Liver (tissue), 9 donors: Measurements from ENCODE around the gene STK40. TPM values are rescaled to one million over a fixed set of nuclear protein-coding genes. Genes with fewer than 3 reads are reported as not detected.

ENCODE experiments used
- DNase-seq: peaks from one replicate; pipeline ENCODE4 v3.0.0-alpha.2; 2017; ENCODE audit warnings: low spot score
- H3K27ac ChIP-seq, 2 donors: one replicate each; pipeline ENCODE4 v1.7.0; 2013; ENCODE audit warnings: inconsistent platforms in 2 of 2, low read length in 2 of 2, control low read depth in 1 of 2, low read depth in 1 of 2, mild to moderate bottlenecking in 1 of 2
- H3K27me3 ChIP-seq, 4 donors: one replicate each; pipeline versions ENCODE4 v1.6.1 to v1.7.0; 2013; ENCODE audit warnings: low read length in 3 of 4, inconsistent platforms in 1 of 4, mild to moderate bottlenecking in 1 of 4, moderate library complexity in 1 of 4; ENCODE audit not compliant: control insufficient read depth in 4 of 4, insufficient read depth in 4 of 4
- H3K36me3 ChIP-seq, 4 donors: one replicate each; pipeline versions ENCODE4 v1.6.1 to v1.7.0; 2013; ENCODE audit warnings: low read length in 3 of 4, mild to moderate bottlenecking in 3 of 4, low read depth in 1 of 4, moderate library complexity in 1 of 4; ENCODE audit not compliant: control insufficient read depth in 4 of 4, insufficient read depth in 3 of 4
- H3K4me1 ChIP-seq, 4 donors: one replicate each; pipeline versions ENCODE4 v1.6.1 to v1.7.0; 2013; ENCODE audit warnings: low read length in 3 of 4, mild to moderate bottlenecking in 3 of 4, moderate library complexity in 1 of 4; ENCODE audit not compliant: control insufficient read depth in 4 of 4, insufficient read depth in 4 of 4
- H3K4me3 ChIP-seq, 3 donors: one replicate each; pipeline versions ENCODE4 v1.6.1 to v1.7.0; 2013; ENCODE audit warnings: low read length in 3 of 3, control low read depth in 1 of 3, low read depth in 1 of 3, mild to moderate bottlenecking in 1 of 3
- H3K9ac ChIP-seq, 2 donors: one replicate each; pipeline ENCODE4 v1.7.0; 2013; ENCODE audit warnings: low read length in 2 of 2, mild to moderate bottlenecking in 2 of 2, moderate library complexity in 2 of 2, control low read depth in 1 of 2, low read depth in 1 of 2
- H3K9me3 ChIP-seq, 4 donors: one replicate each; pipeline versions ENCODE4 v1.6.1 to v1.7.0; 2013; ENCODE audit warnings: low read length in 3 of 4; ENCODE audit not compliant: control insufficient read depth in 4 of 4
- ATF3 ChIP-seq: IDR thresholded peaks from 2 replicates; pipeline ENCODE4 v1.6.1; 2016; ENCODE audit warnings: antibody characterized with exemption
- CTCF ChIP-seq: fragments of 150-350 bp; IDR thresholded peaks from 2 replicates; pipeline ENCODE4 v1.5.1; 2017; ENCODE audit warnings: improper control_type of control experiment, low read depth, low read length; ENCODE audit not compliant: missing input control
- EGR1 ChIP-seq, 2 donors: IDR thresholded peaks; 2 replicates each; pipeline ENCODE4 v1.6.1; 2016 to 2018; ENCODE audit warnings: antibody characterized with exemption in 2 of 2, low read depth in 2 of 2
- FOXA1 ChIP-seq: IDR thresholded peaks from 2 replicates; pipeline ENCODE4 v1.6.1; 2016; ENCODE audit warnings: antibody characterized with exemption
- FOXA2 ChIP-seq: IDR thresholded peaks from 2 replicates; pipeline ENCODE4 v1.6.1; 2016; ENCODE audit warnings: antibody characterized with exemption
- GABPA ChIP-seq, 2 donors: IDR thresholded peaks in 1 of 2; conservative IDR thresholded peaks in 1 of 2; 2 replicates each; pipeline ENCODE4 v1.6.1; 2016; ENCODE audit warnings: antibody characterized with exemption in 2 of 2, mild to moderate bottlenecking in 1 of 2, moderate library complexity in 1 of 2
- HNF4A ChIP-seq, 2 donors: conservative IDR thresholded peaks; 2 replicates each; pipeline ENCODE4 v1.6.1; 2016; ENCODE audit warnings: antibody characterized with exemption in 2 of 2, mild to moderate bottlenecking in 2 of 2
- HNF4G ChIP-seq: IDR thresholded peaks from 2 replicates; pipeline ENCODE4 v1.6.1; 2016; ENCODE audit warnings: antibody characterized with exemption
- JUND ChIP-seq, 2 donors: IDR thresholded peaks; 2 replicates each; pipeline ENCODE4 v1.6.1; 2016; ENCODE audit warnings: antibody characterized with exemption in 2 of 2
- MAX ChIP-seq: IDR thresholded peaks from 2 replicates; pipeline ENCODE4 v1.6.1; 2016; ENCODE audit warnings: antibody characterized with exemption
- NR2F2 ChIP-seq: IDR thresholded peaks from 2 replicates; pipeline ENCODE4 v1.6.1; 2016; ENCODE audit warnings: antibody characterized with exemption
- RAD21 ChIP-seq, 2 donors: IDR thresholded peaks; 2 replicates each; pipeline ENCODE4 v1.6.1; 2016; ENCODE audit warnings: antibody characterized with exemption in 2 of 2, mild to moderate bottlenecking in 2 of 2
- RXRA ChIP-seq, 2 donors: IDR thresholded peaks; 2 replicates each; pipeline ENCODE4 v1.6.1; 2017 to 2018; ENCODE audit warnings: antibody characterized with exemption in 2 of 2, mild to moderate bottlenecking in 1 of 2
- SP1 ChIP-seq: IDR thresholded peaks from 2 replicates; pipeline ENCODE4 v1.6.1; 2018; ENCODE audit warnings: antibody characterized with exemption, mild to moderate bottlenecking
- TAF1 ChIP-seq: conservative IDR thresholded peaks from 2 replicates; pipeline ENCODE4 v1.6.1; 2016; ENCODE audit warnings: antibody characterized with exemption, mild to moderate bottlenecking
- YY1 ChIP-seq: IDR thresholded peaks from 2 replicates; pipeline ENCODE4 v1.6.1; 2016; ENCODE audit warnings: antibody characterized with exemption, mild to moderate bottlenecking
- WGBS: extraction: QIAGEN DNeasy Blood & Tissue Kit; methylation state at CpG from one replicate; pipeline ENCODE4 v1.1.7; 2013; 5-methylcytosine and 5-hydroxymethylcytosine counted together
- polyA plus RNA-seq, 2 donors: library from polyadenylated mRNA; stranded (reverse) in 1 of 2; unstranded in 1 of 2; fragments of 200-250 nt in 1 of 2; fragments of >200 nt in 1 of 2; fragmentation: Nextera tagmentation in 1 of 2; extraction: Ambion mirVana in 1 of 2; gene quantifications; one replicate each; pipeline versions ENCODE4 v1.2.1 to v1.2.3, GENCODE V29; 2013 to 2015
- total RNA-seq, 2 donors: library from RNA; depleted of rRNA; stranded (reverse); fragments of >200 nt; gene quantifications; one replicate each; pipeline ENCODE4 v1.2.3, GENCODE V29; 2014
- TF ChIP-seq, protein P1 (sequence below): IDR thresholded peaks from 2 replicates; pipeline ENCODE4 v1.6.1; 2016; ENCODE audit warnings: antibody characterized with exemption
- TF ChIP-seq, protein P2 (sequence below): IDR thresholded peaks from 2 replicates; pipeline ENCODE4 v1.6.1; 2016; ENCODE audit warnings: antibody characterized with exemption, mild to moderate bottlenecking
- donor health status: healthy.
- donor health status: healthy.
- donor health status: healthy.
- donor health status: healthy.
- donor health status: healthy.

STK40 gene
- total and polyA plus RNA-seq, 4 donors: 13.0 to 26.8 (median 21.9) TPM

- TF ChIP-seq JUND (IDR thresholded peaks at IDR 0.05) (no peak), ATF3 (no peak), EGR1 (IDR thresholded peaks at IDR 0.05; ENCODE audit: low read depth in 2 of 2) (no peak), SP1 (no peak), RAD21 (IDR thresholded peaks at IDR 0.05) (no peak), CTCF (no peak), FOXA2 (no peak), NR2F2 (no peak), FOXA1 (no peak), HNF4A (conservative IDR thresholded peaks at IDR 0.05) (no peak), RXRA (IDR thresholded peaks at IDR 0.05) (no peak), GABPA (IDR thresholded peaks at IDR 0.05 in 1 of 2, conservative IDR thresholded peaks at IDR 0.05 in 1 of 2) (no peak), YY1 (no peak), MAX (no peak), HNF4G (no peak), TAF1 (no peak)
- TF ChIP-seq, protein P1, sequence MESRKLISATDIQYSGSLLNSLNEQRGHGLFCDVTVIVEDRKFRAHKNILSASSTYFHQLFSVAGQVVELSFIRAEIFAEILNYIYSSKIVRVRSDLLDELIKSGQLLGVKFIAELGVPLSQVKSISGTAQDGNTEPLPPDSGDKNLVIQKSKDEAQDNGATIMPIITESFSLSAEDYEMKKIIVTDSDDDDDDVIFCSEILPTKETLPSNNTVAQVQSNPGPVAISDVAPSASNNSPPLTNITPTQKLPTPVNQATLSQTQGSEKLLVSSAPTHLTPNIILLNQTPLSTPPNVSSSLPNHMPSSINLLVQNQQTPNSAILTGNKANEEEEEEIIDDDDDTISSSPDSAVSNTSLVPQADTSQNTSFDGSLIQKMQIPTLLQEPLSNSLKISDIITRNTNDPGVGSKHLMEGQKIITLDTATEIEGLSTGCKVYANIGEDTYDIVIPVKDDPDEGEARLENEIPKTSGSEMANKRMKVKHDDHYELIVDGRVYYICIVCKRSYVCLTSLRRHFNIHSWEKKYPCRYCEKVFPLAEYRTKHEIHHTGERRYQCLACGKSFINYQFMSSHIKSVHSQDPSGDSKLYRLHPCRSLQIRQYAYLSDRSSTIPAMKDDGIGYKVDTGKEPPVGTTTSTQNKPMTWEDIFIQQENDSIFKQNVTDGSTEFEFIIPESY: no peak
- TF ChIP-seq, protein P2, sequence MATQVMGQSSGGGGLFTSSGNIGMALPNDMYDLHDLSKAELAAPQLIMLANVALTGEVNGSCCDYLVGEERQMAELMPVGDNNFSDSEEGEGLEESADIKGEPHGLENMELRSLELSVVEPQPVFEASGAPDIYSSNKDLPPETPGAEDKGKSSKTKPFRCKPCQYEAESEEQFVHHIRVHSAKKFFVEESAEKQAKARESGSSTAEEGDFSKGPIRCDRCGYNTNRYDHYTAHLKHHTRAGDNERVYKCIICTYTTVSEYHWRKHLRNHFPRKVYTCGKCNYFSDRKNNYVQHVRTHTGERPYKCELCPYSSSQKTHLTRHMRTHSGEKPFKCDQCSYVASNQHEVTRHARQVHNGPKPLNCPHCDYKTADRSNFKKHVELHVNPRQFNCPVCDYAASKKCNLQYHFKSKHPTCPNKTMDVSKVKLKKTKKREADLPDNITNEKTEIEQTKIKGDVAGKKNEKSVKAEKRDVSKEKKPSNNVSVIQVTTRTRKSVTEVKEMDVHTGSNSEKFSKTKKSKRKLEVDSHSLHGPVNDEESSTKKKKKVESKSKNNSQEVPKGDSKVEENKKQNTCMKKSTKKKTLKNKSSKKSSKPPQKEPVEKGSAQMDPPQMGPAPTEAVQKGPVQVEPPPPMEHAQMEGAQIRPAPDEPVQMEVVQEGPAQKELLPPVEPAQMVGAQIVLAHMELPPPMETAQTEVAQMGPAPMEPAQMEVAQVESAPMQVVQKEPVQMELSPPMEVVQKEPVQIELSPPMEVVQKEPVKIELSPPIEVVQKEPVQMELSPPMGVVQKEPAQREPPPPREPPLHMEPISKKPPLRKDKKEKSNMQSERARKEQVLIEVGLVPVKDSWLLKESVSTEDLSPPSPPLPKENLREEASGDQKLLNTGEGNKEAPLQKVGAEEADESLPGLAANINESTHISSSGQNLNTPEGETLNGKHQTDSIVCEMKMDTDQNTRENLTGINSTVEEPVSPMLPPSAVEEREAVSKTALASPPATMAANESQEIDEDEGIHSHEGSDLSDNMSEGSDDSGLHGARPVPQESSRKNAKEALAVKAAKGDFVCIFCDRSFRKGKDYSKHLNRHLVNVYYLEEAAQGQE: no peak
- 85% methylated on average over 5 of the region's 5 CpGs for WGBS
- Histone ChIP-seq H3K9ac (no peak overlapping the region), H3K27me3 (no peaks in the 10 kb centered on the region), H3K27ac (peak overlapping the region in 1 of 2 donors; percentile 33), H3K4me1 (peaks cover 0 to 9% (median 4%) of the 10 kb centered on the region in 4 donors), H3K4me3 (no peak overlapping the region), H3K9me3 (no peaks in the 10 kb centered on the region), H3K36me3 (peaks cover 0 to 13% (median 8%) of the 10 kb centered on the region in 4 donors)
- no peak for DNase-seq
Measured at GRCh38 chr1:36367066-36367465, 18.7 kb downstream of the STK40 start.
